ENCODE data around the gene PGPEP1.

The PGPEP1 gene

GRCh38 chr19:18386543-18387271 is 46.3 kb downstream of the PGPEP1 start:
- H3K4me1 Mint-ChIP-seq: peaks cover 9% of the 10 kb centered on the region
- H3K4me3 Mint-ChIP-seq: no peak overlapping the region
- H3K9me3 Mint-ChIP-seq: no peaks in the 10 kb centered on the region
- no peaks in the 10 kb centered on the region for H3K36me3 Mint-ChIP-seq
- peaks cover 19% of the 10 kb centered on the region for H3K27me3 Mint-ChIP-seq
- H3K27ac Mint-ChIP-seq: no peak overlapping the region

GRCh38 chr19:18388100-18388959 is 47.9 kb downstream of the PGPEP1 start:
- peaks cover 9% of the 10 kb centered on the region for H3K4me1 Mint-ChIP-seq
- peak overlapping the region; percentile 4 for H3K27ac Mint-ChIP-seq
- H3K4me3 Mint-ChIP-seq: peak overlapping the region; percentile 82
- H3K9me3 Mint-ChIP-seq: no peaks in the 10 kb centered on the region
- no peaks in the 10 kb centered on the region for H3K36me3 Mint-ChIP-seq
- peaks cover 20% of the 10 kb centered on the region for H3K27me3 Mint-ChIP-seq

- Mint-ChIP-seq H3K4me1 (peaks cover 9% of the 10 kb centered on the region), H3K27ac (no peak overlapping the region), H3K27me3 (peaks cover 20% of the 10 kb centered on the region)
Measured at GRCh38 chr19:18388960-18389725, 48.7 kb downstream of the PGPEP1 start.

GRCh38 chr19:18389726-18390064 is 49.3 kb downstream of the PGPEP1 start:
- no peaks in the 10 kb centered on the region for H3K36me3 Mint-ChIP-seq
- peaks cover 9% of the 10 kb centered on the region for H3K4me1 Mint-ChIP-seq
- H3K27ac Mint-ChIP-seq: no peak overlapping the region
- H3K27me3 Mint-ChIP-seq: peaks cover 16% of the 10 kb centered on the region
- peak overlapping the region; percentile 42 for H3K4me3 Mint-ChIP-seq
- no peaks in the 10 kb centered on the region for H3K9me3 Mint-ChIP-seq

More at GRCh38 chr19:18388960-18389725, 48.7 kb downstream of the PGPEP1 start:
- no peaks in the 10 kb centered on the region for H3K9me3 Mint-ChIP-seq
- no peaks in the 10 kb centered on the region for H3K36me3 Mint-ChIP-seq
- peak overlapping the region; percentile 42 for H3K4me3 Mint-ChIP-seq

- Mint-ChIP-seq H3K27ac (no peak overlapping the region), H3K36me3 (no peaks in the 10 kb centered on the region), H3K4me1 (peaks cover 9% of the 10 kb centered on the region), H3K4me3 (no peak overlapping the region), H3K9me3 (no peaks in the 10 kb centered on the region), H3K27me3 (peaks cover 12% of the 10 kb centered on the region)
Measured at GRCh38 chr19:18390065-18390907, 49.9 kb downstream of the PGPEP1 start.

- Mint-ChIP-seq H3K4me1 (peaks cover 9% of the 10 kb centered on the region), H3K4me3 (no peak overlapping the region), H3K9me3 (no peaks in the 10 kb centered on the region), H3K27ac (no peak overlapping the region), H3K27me3 (peaks cover 10% of the 10 kb centered on the region), H3K36me3 (no peaks in the 10 kb centered on the region)
Measured at GRCh38 chr19:18391509-18392075, 51.2 kb downstream of the PGPEP1 start.

- Mint-ChIP-seq H3K27me3 (peaks cover 10% of the 10 kb centered on the region), H3K4me3 (no peak overlapping the region), H3K9me3 (no peaks in the 10 kb centered on the region)
Measured at GRCh38 chr19:18392417-18392816, 52.0 kb downstream of the PGPEP1 start.

GRCh38 chr19:18392926-18393325 is 52.5 kb downstream of the PGPEP1 start:
- no peak overlapping the region for H3K4me3 Mint-ChIP-seq
- H3K27me3 Mint-ChIP-seq: peaks cover 10% of the 10 kb centered on the region
- peaks cover 8% of the 10 kb centered on the region for H3K4me1 Mint-ChIP-seq
- H3K27ac Mint-ChIP-seq: no peak overlapping the region
- no peaks in the 10 kb centered on the region for H3K9me3 Mint-ChIP-seq
- no peaks in the 10 kb centered on the region for H3K36me3 Mint-ChIP-seq

More at GRCh38 chr19:18392417-18392816, 52.0 kb downstream of the PGPEP1 start:
- Mint-ChIP-seq H3K4me1 (peaks cover 7% of the 10 kb centered on the region), H3K36me3 (no peaks in the 10 kb centered on the region), H3K27ac (no peak overlapping the region)

GRCh38 chr19:18393836-18394235 is 53.4 kb downstream of the PGPEP1 start:
- Mint-ChIP-seq H3K4me3 (no peak overlapping the region), H3K36me3 (no peaks in the 10 kb centered on the region), H3K27ac (no peak overlapping the region), H3K9me3 (no peaks in the 10 kb centered on the region), H3K4me1 (peaks cover 4% of the 10 kb centered on the region), H3K27me3 (peaks cover 8% of the 10 kb centered on the region)

GRCh38 chr19:18396471-18397241 is 56.3 kb downstream of the PGPEP1 start:
- Mint-ChIP-seq H3K4me1 (peaks cover 4% of the 10 kb centered on the region), H3K27ac (no peak overlapping the region), H3K9me3 (no peaks in the 10 kb centered on the region), H3K4me3 (no peak overlapping the region), H3K36me3 (no peaks in the 10 kb centered on the region), H3K27me3 (peaks cover 3% of the 10 kb centered on the region)

GRCh38 chr19:18397242-18398202 is 57.1 kb downstream of the PGPEP1 start, which contains the start of gene LRRC25:
Gene LRRC25 (minus strand): TSS chr19:18397622. CDS start chr19:18396963, 659 bp downstream.
- Mint-ChIP-seq H3K36me3 (no peaks in the 10 kb centered on the region), H3K27ac (no peak within 1 kb of the TSS), H3K4me3 (no peak within 1 kb of the TSS), H3K9me3 (no peaks in the 10 kb centered on the region), H3K4me1 (peaks cover 4% of the 10 kb centered on the region), H3K27me3 (peaks cover 2% of the 10 kb centered on the region)

- Mint-ChIP-seq H3K27ac (no peak overlapping the region), H3K36me3 (no peaks in the 10 kb centered on the region), H3K4me1 (peaks cover 4% of the 10 kb centered on the region), H3K4me3 (no peak overlapping the region), H3K27me3 (peaks cover 2% of the 10 kb centered on the region), H3K9me3 (no peaks in the 10 kb centered on the region)
Measured at GRCh38 chr19:18399008-18399407, 58.6 kb downstream of the PGPEP1 start.

- H3K27me3 Mint-ChIP-seq: peaks cover 2% of the 10 kb centered on the region
- H3K36me3 Mint-ChIP-seq: no peaks in the 10 kb centered on the region
- H3K27ac Mint-ChIP-seq: peak overlapping the region; percentile 68
- no peak overlapping the region for H3K4me3 Mint-ChIP-seq
- peaks cover 4% of the 10 kb centered on the region for H3K4me1 Mint-ChIP-seq
- H3K9me3 Mint-ChIP-seq: no peaks in the 10 kb centered on the region
Measured at GRCh38 chr19:18401580-18402112, 61.2 kb downstream of the PGPEP1 start.
